ENCODE data around the gene CD48. TPM values are rescaled to one million over a fixed set of nuclear protein-coding genes. Genes with fewer than 3 reads are reported as not detected.

CD48 gene
- polyA plus RNA-seq, 1 donor (not counting 4 experiments of a cell fraction or from before 2014, with no cell fraction given) = 0.07 TPM

DNA sequence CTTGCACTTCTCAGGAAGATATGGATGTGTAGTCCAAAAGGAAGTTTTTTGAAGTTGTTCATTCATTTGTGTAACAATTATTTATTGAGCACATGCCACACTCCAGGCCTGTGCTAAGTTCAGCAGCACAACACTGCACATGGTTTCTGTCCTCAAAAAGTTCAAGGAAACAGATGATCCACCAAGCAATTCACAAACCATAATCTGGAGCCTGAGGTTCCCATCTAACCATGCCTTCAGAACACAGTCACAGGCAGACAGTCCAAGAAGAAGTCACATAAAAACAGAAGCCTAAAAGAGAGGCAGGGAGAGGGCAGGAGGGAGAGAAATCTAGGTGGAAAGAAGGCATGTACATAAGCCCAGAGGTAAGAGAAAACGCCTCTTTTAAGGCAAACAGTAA lies 1.9 kb downstream of the CD48 start:
- Histone ChIP-seq H3K27ac (ENCODE audit: control insufficient read depth, insufficient read depth, low read length) (no peak overlapping the region), H3K4me1 (ENCODE audit: control insufficient read depth, extremely low read depth, insufficient read depth, low read length) (no peaks in the 10 kb centered on the region), H3K4me2 (ENCODE audit: control insufficient read depth, extremely low read depth, insufficient read depth, low read depth, low read length) (no peak overlapping the region), H2AFZ (ENCODE audit: control insufficient read depth, low read length) (no peak overlapping the region), H3K9ac (ENCODE audit: control insufficient read depth, extremely low read depth, insufficient read depth, low read length) (no peak overlapping the region), H3K27me3 (ENCODE audit: control insufficient read depth, extremely low read depth, insufficient read depth, low read length) (no peaks in the 10 kb centered on the region), H4K20me1 (ENCODE audit: control insufficient read depth, extremely low read depth, insufficient read depth, low read length) (no peaks in the 10 kb centered on the region), H3K79me2 (ENCODE audit: control insufficient read depth, insufficient read depth, low read length) (no peaks in the 10 kb centered on the region), H3K9me3 (ENCODE audit: control insufficient read depth, low read depth, low read length) (no peaks in the 10 kb centered on the region), H3K4me3 (ENCODE audit: control insufficient read depth in 2 of 3, extremely low read depth in 1 of 3, insufficient read depth in 2 of 3, low read depth in 1 of 3, low read length in 3 of 3) (no peak overlapping the region), H3K36me3 (ENCODE audit: control insufficient read depth in 2 of 2, extremely low read depth in 1 of 2, insufficient read depth in 2 of 2, low read length in 2 of 2) (no peaks in the 10 kb centered on the region), H3K9me1 (ENCODE audit: control insufficient read depth, extremely low read depth, insufficient read depth, low read length) (no peaks in the 10 kb centered on the region)
- TF ChIP-seq, protein P1, sequence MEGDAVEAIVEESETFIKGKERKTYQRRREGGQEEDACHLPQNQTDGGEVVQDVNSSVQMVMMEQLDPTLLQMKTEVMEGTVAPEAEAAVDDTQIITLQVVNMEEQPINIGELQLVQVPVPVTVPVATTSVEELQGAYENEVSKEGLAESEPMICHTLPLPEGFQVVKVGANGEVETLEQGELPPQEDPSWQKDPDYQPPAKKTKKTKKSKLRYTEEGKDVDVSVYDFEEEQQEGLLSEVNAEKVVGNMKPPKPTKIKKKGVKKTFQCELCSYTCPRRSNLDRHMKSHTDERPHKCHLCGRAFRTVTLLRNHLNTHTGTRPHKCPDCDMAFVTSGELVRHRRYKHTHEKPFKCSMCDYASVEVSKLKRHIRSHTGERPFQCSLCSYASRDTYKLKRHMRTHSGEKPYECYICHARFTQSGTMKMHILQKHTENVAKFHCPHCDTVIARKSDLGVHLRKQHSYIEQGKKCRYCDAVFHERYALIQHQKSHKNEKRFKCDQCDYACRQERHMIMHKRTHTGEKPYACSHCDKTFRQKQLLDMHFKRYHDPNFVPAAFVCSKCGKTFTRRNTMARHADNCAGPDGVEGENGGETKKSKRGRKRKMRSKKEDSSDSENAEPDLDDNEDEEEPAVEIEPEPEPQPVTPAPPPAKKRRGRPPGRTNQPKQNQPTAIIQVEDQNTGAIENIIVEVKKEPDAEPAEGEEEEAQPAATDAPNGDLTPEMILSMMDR (optimal IDR thresholded peaks at IDR 0.05 in 1 of 3, IDR thresholded peaks at IDR 0.05 in 1 of 3, conservative IDR thresholded peaks at IDR 0.05 in 1 of 3; ENCODE audit: extremely low read depth in 1 of 3, insufficient read depth in 2 of 3, low read length in 3 of 3) = no peak
- TF ChIP-seq EZH2 (IDR thresholded peaks at IDR 0.05; ENCODE audit: low read length) = no peak
- dilution Hi-C loops (cut with MboI; ENCODE audit: extremely low pct_ligation_motif_present, low sequenced_read_pairs) = no loop called here
- FAIRE-seq (no peak), DNase-seq (ENCODE audit: low read depth, low spot score) (no peak)

DNA sequence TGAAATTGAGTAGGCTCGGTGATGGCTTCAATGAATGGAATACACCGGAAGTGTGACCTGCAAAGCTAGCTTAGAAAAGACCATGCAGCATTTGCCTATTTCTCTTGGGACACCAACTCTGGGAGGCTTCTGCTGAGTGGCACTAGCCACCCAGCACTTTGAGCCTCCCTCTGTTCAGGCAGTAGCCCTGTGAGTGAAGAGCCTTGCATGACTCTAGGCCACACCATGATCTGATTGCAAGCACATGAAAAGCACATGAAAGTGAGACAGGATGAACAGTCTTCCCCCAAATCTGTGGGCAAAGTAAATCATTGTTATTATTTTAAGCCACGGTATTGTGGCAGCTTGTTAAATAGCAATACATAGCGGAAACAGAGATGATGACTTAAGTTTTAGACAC lies 2.8 kb downstream of the CD48 start:
- no peak overlapping the region for H3K9ac ChIP-seq (ENCODE audit: control insufficient read depth, extremely low read depth, insufficient read depth, low read length)
- no peaks in the 10 kb centered on the region for H3K9me3 ChIP-seq (ENCODE audit: control insufficient read depth, low read depth, low read length)
- H3K27me3 ChIP-seq (ENCODE audit: control insufficient read depth, extremely low read depth, insufficient read depth, low read length) = no peaks in the 10 kb centered on the region
- H3K79me2 ChIP-seq (ENCODE audit: control insufficient read depth, insufficient read depth, low read length) = no peaks in the 10 kb centered on the region
- no peak overlapping the region for H3K4me3 ChIP-seq (ENCODE audit: control insufficient read depth in 2 of 3, extremely low read depth in 1 of 3, insufficient read depth in 2 of 3, low read depth in 1 of 3, low read length in 3 of 3)
- H2AFZ ChIP-seq (ENCODE audit: control insufficient read depth, low read length) = no peak overlapping the region
- no peaks in the 10 kb centered on the region for H4K20me1 ChIP-seq (ENCODE audit: control insufficient read depth, extremely low read depth, insufficient read depth, low read length)
- no peak for FAIRE-seq
- no peak overlapping the region for H3K27ac ChIP-seq (ENCODE audit: control insufficient read depth, insufficient read depth, low read length)
- no peak for DNase-seq (ENCODE audit: low read depth, low spot score)
- H3K9me1 ChIP-seq (ENCODE audit: control insufficient read depth, extremely low read depth, insufficient read depth, low read length) = no peaks in the 10 kb centered on the region
- no peaks in the 10 kb centered on the region for H3K4me1 ChIP-seq (ENCODE audit: control insufficient read depth, extremely low read depth, insufficient read depth, low read length)
- TF ChIP-seq, protein P1 (optimal IDR thresholded peaks at IDR 0.05 in 1 of 3, IDR thresholded peaks at IDR 0.05 in 1 of 3, conservative IDR thresholded peaks at IDR 0.05 in 1 of 3; ENCODE audit: extremely low read depth in 1 of 3, insufficient read depth in 2 of 3, low read length in 3 of 3) = no peak
- no peak for TF ChIP-seq EZH2 (IDR thresholded peaks at IDR 0.05; ENCODE audit: low read length)
- H3K36me3 ChIP-seq (ENCODE audit: control insufficient read depth in 2 of 2, extremely low read depth in 1 of 2, insufficient read depth in 2 of 2, low read length in 2 of 2) = no peaks in the 10 kb centered on the region
- dilution Hi-C loops (cut with MboI; ENCODE audit: extremely low pct_ligation_motif_present, low sequenced_read_pairs) = no loop called here
- H3K4me2 ChIP-seq (ENCODE audit: control insufficient read depth, extremely low read depth, insufficient read depth, low read depth, low read length) = no peak overlapping the region

All from keratinocyte (primary cell).